GM12878 (cell line): ENCODE data around the gene TRAPPC12. TPM values are rescaled to one million over a fixed set of nuclear protein-coding genes. Genes with fewer than 3 reads are reported as not detected.
A peak's percentile ranks its signal among the peaks of the same experiment; 100 is the strongest.

ENCODE experiments used
- ATAC-seq: fragments of 200-7000 bp; cut with Tn5 transposase; 3 replicates; pipeline ENCODE4 v1.9.1; 2020; ENCODE audit warnings: mild to moderate bottlenecking, moderate library complexity
- BruUV-seq: library from RNA; stranded (reverse); fragments of 400-500 nt; replicated peaks from 2 replicates; lab custom pipeline; 2021; lab: Mats Ljungman, UMichigan
- CTCF ChIA-PET: fragments of 300-600 bp; sonication (Branson Sonifier 250); formaldehyde crosslinking; extraction: SDS; loops from one replicate; lab custom pipeline; 2021; ENCODE audit warnings: inconsistent platforms; lab: Yijun Ruan, JAX
- POLR2A ChIA-PET: fragments of 350-600 bp; formaldehyde crosslinking; extraction: SDS; loops from one replicate; lab custom pipeline; 2021; ENCODE audit warnings: inconsistent platforms; lab: Charles Lee
- RAD21 ChIA-PET: fragments of 300-600 bp; sonication (Branson Sonifier 250); formaldehyde crosslinking; loops from one replicate; lab custom pipeline; 2023; ENCODE audit warnings: antibody characterized with exemption; ENCODE audit not compliant: unreplicated experiment; lab: Charles Lee
- SMC1A ChIA-PET: fragments of 300-600 bp; sonication (Branson Sonifier 250); formaldehyde crosslinking; loops from one replicate; lab custom pipeline; 2023; ENCODE audit not compliant: unreplicated experiment, uncharacterized antibody; lab: Charles Lee
- DNase-seq: peaks from one replicate; pipeline ENCODE4 v3.0.0-alpha.2; 2011; ENCODE audit warnings: low read depth, low spot score
- FAIRE-seq: peaks from 3 replicates; lab custom pipeline; 2011; peaks lifted over from hg19 to GRCh38; lab: Jason Lieb, UNC
- H2AFZ ChIP-seq: 2 replicates; pipeline ENCODE4 v1.6.0; 2011; ENCODE audit warnings: low read depth, low read length, control low read depth; ENCODE audit not compliant: control insufficient read depth
- H3K27ac ChIP-seq: 2 replicates; pipeline ENCODE4 v1.5.1; 2011; ENCODE audit warnings: control low read depth; ENCODE audit not compliant: control insufficient read depth, insufficient read depth
- H3K27me3 ChIP-seq, 2 experiments: replicated peaks in 1 of 2; 2 replicates each; pipeline versions ENCODE4 v1.6.0 to v1.6.1; 2011; ENCODE audit warnings: low read length in 1 of 2; ENCODE audit not compliant: control insufficient read depth in 2 of 2, insufficient read depth in 2 of 2
- H3K36me3 ChIP-seq, 2 experiments: 2 replicates each; pipeline ENCODE4 v1.5.1; 2011; ENCODE audit warnings: low read length in 1 of 2; ENCODE audit not compliant: control insufficient read depth in 2 of 2, insufficient read depth in 2 of 2
- H3K4me1 ChIP-seq: 2 replicates; pipeline ENCODE4 v1.6.1; 2011; ENCODE audit warnings: mild to moderate bottlenecking, low read length, moderate library complexity, mixed read lengths; ENCODE audit not compliant: control insufficient read depth, insufficient read depth
- H3K4me2 ChIP-seq: 2 replicates; pipeline ENCODE4 v1.6.0; 2011; ENCODE audit warnings: control low read depth; ENCODE audit not compliant: control insufficient read depth, insufficient read depth
- H3K4me3 ChIP-seq: fragments of 200-600 bp; sonication (generic); 2 replicates; pipeline ENCODE4 v1.5.1; 2016
- H3K79me2 ChIP-seq: 2 replicates; pipeline ENCODE4 v1.6.0; 2011; ENCODE audit warnings: low read length; ENCODE audit not compliant: control insufficient read depth, insufficient read depth
- H3K9ac ChIP-seq: 2 replicates; pipeline ENCODE4 v1.8.0; 2011; ENCODE audit warnings: low read length, control low read depth, mixed read lengths; ENCODE audit not compliant: control insufficient read depth, insufficient read depth
- H3K9me3 ChIP-seq: replicated peaks from 3 replicates; pipeline ENCODE4 v1.5.1; 2011; ENCODE audit warnings: mild to moderate bottlenecking, low read length; ENCODE audit not compliant: control insufficient read depth, insufficient read depth
- H4K20me1 ChIP-seq: 2 replicates; pipeline ENCODE4 v1.6.0; 2011; ENCODE audit not compliant: control insufficient read depth, insufficient read depth
- CBX3 ChIP-seq: fragments of 200-600 bp; sonication (generic); IDR thresholded peaks from 2 replicates; pipeline ENCODE4 v1.6.1; 2016; ENCODE audit warnings: low read depth, borderline replicate concordance
- KAT2A ChIP-seq: conservative IDR thresholded peaks from 2 replicates; pipeline ENCODE4 v1.6.1; 2011; ENCODE audit warnings: low read depth, low read length; ENCODE audit not compliant: control insufficient read depth
- TCF12 ChIP-seq: IDR thresholded peaks from 2 replicates; pipeline ENCODE4 v1.6.1; 2011; ENCODE audit warnings: low read depth, mild to moderate bottlenecking, low read length
- ZNF687 ChIP-seq: fragments of 450-650 bp; IDR thresholded peaks from 2 replicates; pipeline ENCODE4 v1.6.1; 2017; ENCODE audit warnings: mild to moderate bottlenecking, moderate library complexity
- WGBS: methylation state at CpG from one replicate; pipeline ENCODE4 v1.1.6; 2016; ENCODE audit warnings: low lambda C conversion rate; ENCODE audit not compliant: insufficient replicate concordance, insufficient coverage; ENCODE audit errors: missing lambda C conversion rate; 5-methylcytosine and 5-hydroxymethylcytosine counted together
- in situ Hi-C: fragments of 300-500 bp; cut with MboI; formaldehyde crosslinking; loops from 9 replicates; pipeline ENCODE4 v1.14.3; 2018; ENCODE audit warnings: mixed read lengths
- intact Hi-C: fragments of 100-400 bp; cut with micrococcal nuclease; formaldehyde crosslinking; loops from one replicate; pipeline ENCODE4 v1.14.2; 2022; ENCODE audit not compliant: unreplicated experiment
- polyA plus RNA-seq, 11 experiments: library from polyadenylated mRNA; depleted of rRNA in 4 of 11; unstranded in 6 of 11; stranded (reverse) in 5 of 11; fragments of >200 nt; fragmentation: Nextera tagmentation in 4 of 11; fragmentation: Illumina TruSeq in 1 of 11; extraction: Ambion mirVana in 4 of 11; extraction: Trizol in 1 of 11; gene quantifications; 1 replicate in 1 of 11; 2 replicates in 10 of 11; pipeline versions ENCODE4 v1.2.1 to v1.2.3, GENCODE V29; 2011 to 2016; ENCODE audit warnings: inconsistent platforms in 2 of 11, missing spikeins in 2 of 11, low read depth in 1 of 11
- total RNA-seq, 4 experiments: library from RNA; depleted of rRNA in 3 of 4; stranded (reverse); fragments of >200 nt in 3 of 4; fragmentation: Illumina TruSeq in 1 of 4; extraction: Trizol in 1 of 4; gene quantifications; 2 replicates each; pipeline versions ENCODE4 v1.2.1 to v1.2.3, GENCODE V29; 2013 to 2021

The TRAPPC12 gene
- total and polyA plus RNA-seq, 10 of the 15 experiments (the other 5 are each of a cell fraction or from before 2014, with no cell fraction given) = 8.6 to 77.1 (median 37.4) TPM

DNA sequence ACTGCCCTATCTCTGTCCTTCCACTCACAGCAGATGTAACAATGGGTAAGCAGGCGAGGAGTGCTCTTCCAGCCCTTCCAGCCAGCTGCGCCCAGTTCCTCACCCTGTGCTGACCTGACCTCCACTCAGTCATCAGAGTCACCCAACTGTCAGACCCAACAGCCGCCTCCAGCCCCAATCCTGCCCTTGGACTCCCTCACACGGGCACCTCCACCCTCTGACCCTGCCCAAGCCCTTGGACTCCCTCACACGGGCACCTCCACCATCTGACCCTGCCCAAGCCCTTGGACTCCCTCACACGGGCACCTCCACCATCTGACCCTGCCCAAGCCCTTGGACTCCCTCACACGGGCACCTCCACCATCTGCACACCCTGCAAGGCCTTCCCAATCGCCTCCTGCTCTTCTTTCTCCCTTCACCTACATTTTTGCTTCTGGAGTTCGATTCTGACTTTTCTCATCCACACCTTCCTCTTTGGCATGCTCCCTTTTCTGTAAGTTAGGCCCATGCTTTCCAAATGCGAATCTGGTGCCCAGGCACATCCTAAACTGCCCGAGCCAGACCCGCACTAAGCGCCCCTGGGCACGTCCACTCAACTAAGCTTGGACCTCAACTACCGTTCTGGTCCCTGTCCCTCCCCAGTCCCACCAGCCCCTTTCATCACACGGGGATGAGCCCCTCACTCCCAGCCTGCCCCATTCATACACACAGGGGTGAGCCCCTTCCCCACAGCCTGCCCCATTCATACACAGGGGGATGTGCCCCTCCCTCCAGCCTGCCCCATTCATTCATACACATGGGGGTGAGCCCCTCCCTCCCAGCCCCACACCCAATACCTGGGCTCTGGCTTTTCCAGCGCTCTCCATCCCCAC, 17.7 kb upstream of the TRAPPC12 start:
- in situ Hi-C loops = no loop called here
- no TSS peak for BruUV-seq
- DNase-seq = no peak
- ChIA-PET CTCF (no interaction called here), SMC1A (interaction anchor here (0.6 to 0.9 kb wide), 2 partner anchors 8 to 403 kb away, joined by 3 read pairs; no protein-coding TSS in a partner anchor)
- FAIRE-seq = no peak
- no peak overlapping the region for H3K4me3 ChIP-seq
- 88% methylated on average over 17 of the region's 17 CpGs for WGBS
- no peaks in the 10 kb centered on the region for H4K20me1 ChIP-seq
- H3K4me2 ChIP-seq = no peak overlapping the region
- intact Hi-C loops = no loop called here
- no peak overlapping the region for H3K27ac ChIP-seq
- peak; percentile 14; the same call in 2 of the 3 replicates for ATAC-seq
- peaks cover 22% of the 10 kb centered on the region for H3K79me2 ChIP-seq
- no peaks in the 10 kb centered on the region; a peak in 2 of 4 replicates for H3K36me3 ChIP-seq
- H3K9me3 ChIP-seq = no peaks in the 10 kb centered on the region; the same call in 2 of the 3 replicates
- no peaks in the 10 kb centered on the region for H3K27me3 ChIP-seq
- no peak overlapping the region for H2AFZ ChIP-seq
- H3K4me1 ChIP-seq = no peaks in the 10 kb centered on the region
- H3K9ac ChIP-seq = no peak overlapping the region
- TF ChIP-seq TCF12 (no peak), ZNF687 (no peak), CBX3 (no peak), KAT2A (no peak)
- TF ChIP-seq, all 136 proteins: peak for 0
- RAD21 ChIA-PET = no interaction called here
- POLR2A ChIA-PET = no interaction called here
